Breast epithelium (tissue), 3 donors: ENCODE results near the gene PRKD1.

ENCODE experiments used
- POLR2A ChIP-seq: fragments of 450-650 bp; IDR thresholded peaks from one replicate; pipeline ENCODE4 v1.6.1; 2016; ENCODE audit warnings: antibody characterized with exemption, mild to moderate bottlenecking, moderate library complexity
- POLR2AphosphoS5 ChIP-seq, 3 donors: sonication (generic); formaldehyde crosslinking; IDR thresholded peaks; one replicate each; pipeline ENCODE4 v1.6.1; 2017; ENCODE audit warnings: antibody characterized with exemption in 3 of 3
- TF ChIP-seq, protein P1 (sequence below), 3 donors: fragments of 450-650 bp; IDR thresholded peaks; one replicate each; pipeline ENCODE4 v1.5.1; 2016 to 2017; ENCODE audit warnings: antibody characterized with exemption in 3 of 3, mild to moderate bottlenecking in 3 of 3, moderate library complexity in 3 of 3

DNA sequence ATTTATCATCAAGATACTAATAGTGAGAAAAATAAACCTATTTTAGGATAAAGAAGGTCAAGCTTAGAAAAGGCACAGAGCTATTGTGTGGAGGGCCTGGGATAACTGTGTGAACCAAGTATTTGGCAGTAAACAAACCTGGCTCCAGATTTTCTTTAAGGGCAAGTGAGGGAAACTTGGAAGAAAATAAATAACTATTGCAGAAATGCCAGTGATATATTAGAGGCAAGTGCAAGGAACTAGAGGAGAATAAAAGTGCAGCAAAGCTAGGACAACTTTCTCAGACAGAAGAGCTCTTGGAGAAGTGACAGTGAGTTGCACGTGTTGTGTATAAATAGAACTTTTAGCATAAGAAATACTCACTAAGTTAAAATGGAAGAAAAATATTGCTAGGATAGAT lies 83.7 kb downstream of the PRKD1 start:
- TF ChIP-seq POLR2A: no peak
- TF ChIP-seq, protein P1, sequence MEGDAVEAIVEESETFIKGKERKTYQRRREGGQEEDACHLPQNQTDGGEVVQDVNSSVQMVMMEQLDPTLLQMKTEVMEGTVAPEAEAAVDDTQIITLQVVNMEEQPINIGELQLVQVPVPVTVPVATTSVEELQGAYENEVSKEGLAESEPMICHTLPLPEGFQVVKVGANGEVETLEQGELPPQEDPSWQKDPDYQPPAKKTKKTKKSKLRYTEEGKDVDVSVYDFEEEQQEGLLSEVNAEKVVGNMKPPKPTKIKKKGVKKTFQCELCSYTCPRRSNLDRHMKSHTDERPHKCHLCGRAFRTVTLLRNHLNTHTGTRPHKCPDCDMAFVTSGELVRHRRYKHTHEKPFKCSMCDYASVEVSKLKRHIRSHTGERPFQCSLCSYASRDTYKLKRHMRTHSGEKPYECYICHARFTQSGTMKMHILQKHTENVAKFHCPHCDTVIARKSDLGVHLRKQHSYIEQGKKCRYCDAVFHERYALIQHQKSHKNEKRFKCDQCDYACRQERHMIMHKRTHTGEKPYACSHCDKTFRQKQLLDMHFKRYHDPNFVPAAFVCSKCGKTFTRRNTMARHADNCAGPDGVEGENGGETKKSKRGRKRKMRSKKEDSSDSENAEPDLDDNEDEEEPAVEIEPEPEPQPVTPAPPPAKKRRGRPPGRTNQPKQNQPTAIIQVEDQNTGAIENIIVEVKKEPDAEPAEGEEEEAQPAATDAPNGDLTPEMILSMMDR (IDR thresholded peaks at IDR 0.05): no peak
- no peak for TF ChIP-seq POLR2AphosphoS5 (IDR thresholded peaks at IDR 0.05)
